Adipose tissue (tissue), 3 donors: ENCODE results near the gene ZBTB12. TPM values are rescaled to one million over a fixed set of nuclear protein-coding genes. Genes with fewer than 3 reads are reported as not detected.
"Not testable (repeated sequence)": the region's sequence is repeated elsewhere in the genome, so short reads cannot be mapped to it uniquely, and the experiment has no call there.

Experiments used
- H3K27ac ChIP-seq: one replicate; pipeline ENCODE4 v1.5.1; 2013; ENCODE audit warnings: low read depth, low read length
- WGBS, 3 donors: extraction: QIAGEN DNeasy Blood & Tissue Kit; methylation state at CpG; one replicate each; pipeline ENCODE4 v1.1.7; 2013; 5-methylcytosine and 5-hydroxymethylcytosine counted together
- polyA plus RNA-seq, 3 donors: library from polyadenylated mRNA; stranded (reverse); fragments of 200-250 nt; gene quantifications; one replicate each; pipeline ENCODE4 v1.2.3, GENCODE V29; 2013
- donor health status: healthy with polysubstance abuse.
- donor health status: Bipolar disorder and iron deficiency.
- donor health status: healthy.

The ZBTB12 gene
- polyA plus RNA-seq, 3 donors = 1.7 to 5.2 (median 2.2) TPM

GRCh38 chr6:31865205-31866118 is 36.4 kb downstream of the ZBTB12 start:
- 80 to 84% (median 81%) methylated on average over 21 of the region's 21 CpGs for WGBS, 3 donors
- no peak overlapping the region for H3K27ac ChIP-seq

GRCh38 chr6:31864818-31865204 is 37.1 kb downstream of the ZBTB12 start:
- no peak overlapping the region for H3K27ac ChIP-seq
- 84 to 87% (median 86%) methylated on average over 8 of the region's 8 CpGs for WGBS, 3 donors

- H3K27ac ChIP-seq = not testable (repeated sequence)
- WGBS, 3 donors = 10 to 12% (median 11%) methylated on average over 16 of the region's 16 CpGs
Measured at GRCh38 chr6:31864123-31864562, 37.7 kb downstream of the ZBTB12 start.

GRCh38 chr6:31862344-31863235 is 39.3 kb downstream of the ZBTB12 start, which contains the start of gene NEU1:
TSS of gene NEU1 (minus strand) at chr6:31862821. CDS start at chr6:31862776, 45 bp downstream.
- H3K27ac ChIP-seq = peak within 1 kb of the TSS; percentile 17
- WGBS, 3 donors = 0 to 1% (median 1%) methylated on average over 56 to 64 of the region's 64 CpGs

- no peak overlapping the region for H3K27ac ChIP-seq
- 30 to 42% (median 39%) methylated on average over 17 of the region's 17 CpGs for WGBS, 3 donors
Measured at GRCh38 chr6:31861919-31862343, 40.0 kb downstream of the ZBTB12 start.

- WGBS, 3 donors = 89 to 94% (median 93%) methylated on average over 7 of the region's 7 CpGs
- no peak overlapping the region for H3K27ac ChIP-seq
Measured at GRCh38 chr6:31861150-31861549, 40.7 kb downstream of the ZBTB12 start.

GRCh38 chr6:31860349-31860748 is 41.5 kb downstream of the ZBTB12 start:
- WGBS, 3 donors = 93 to 95% (median 94%) methylated on average over 13 of the region's 13 CpGs
- H3K27ac ChIP-seq = no peak overlapping the region

- 86 to 93% (median 90%) methylated on average over 11 of the region's 11 CpGs for WGBS, 3 donors
- H3K27ac ChIP-seq = no peak overlapping the region
Measured at GRCh38 chr6:31859923-31860322, 42.0 kb downstream of the ZBTB12 start.

- 93 to 97% (median 94%) methylated on average over 8 of the region's 8 CpGs for WGBS, 3 donors
- H3K27ac ChIP-seq = no peak overlapping the region
Measured at GRCh38 chr6:31858707-31859106, 43.2 kb downstream of the ZBTB12 start.

- H3K27ac ChIP-seq = not testable (repeated sequence)
- WGBS, 3 donors = 88 to 94% (median 92%) methylated on average over 8 of the region's 8 CpGs
Measured at GRCh38 chr6:31857774-31858173, 44.1 kb downstream of the ZBTB12 start.

- WGBS, 3 donors = 87 to 96% (median 88%) methylated on average over 33 to 35 of the region's 35 CpGs
- H3K27ac ChIP-seq = not testable (repeated sequence)
Measured at GRCh38 chr6:31851980-31852718, 49.7 kb downstream of the ZBTB12 start.

GRCh38 chr6:31851485-31851832 is 50.4 kb downstream of the ZBTB12 start:
- 26 to 91% (median 88%) methylated on average over 2 of the region's 2 CpGs for WGBS, 3 donors

GRCh38 chr6:31850765-31851484 is 51.0 kb downstream of the ZBTB12 start:
- no peak overlapping the region for H3K27ac ChIP-seq
- 97 to 100% (median 98%) methylated on average over 2 of the region's 2 CpGs for WGBS, 3 donors

More at GRCh38 chr6:31851485-31851832, 50.4 kb downstream of the ZBTB12 start:
- H3K27ac ChIP-seq = no peak overlapping the region

Other genes with a start within 250 kb of the ZBTB12 start
- 100 to 1,000 TPM; 109 to 202 (median 189) TPM for gene BAG6, start 249.4 kb downstream of the ZBTB12 start, polyA plus RNA-seq
- gene APOM, start 246.2 kb downstream of the ZBTB12 start, polyA plus RNA-seq = 1 to 10 TPM; 2.0 to 6.5 (median 3.6) TPM
- gene C6orf47, start 241.3 kb downstream of the ZBTB12 start, polyA plus RNA-seq = 10 to 100 TPM in 2 of 3 donors, 1 to 10 TPM in 1; 8.8 to 17.0 (median 14.1) TPM
- gene GPANK1, start 237.1 kb downstream of the ZBTB12 start, polyA plus RNA-seq = 10 to 100 TPM in 2 of 3 donors, 1 to 10 TPM in 1; 9.7 to 16.6 (median 14.0) TPM
- 100 to 1,000 TPM; 103 to 186 (median 172) TPM for gene CSNK2B, start 236.0 kb downstream of the ZBTB12 start, polyA plus RNA-seq
- 1 to 10 TPM; 4.2 to 9.8 (median 4.8) TPM for gene LY6G5B, start 232.1 kb downstream of the ZBTB12 start, polyA plus RNA-seq
- 1 to 10 TPM; 1.2 to 3.5 (median 2.4) TPM for gene LY6G5C, start 221.0 kb downstream of the ZBTB12 start, polyA plus RNA-seq
- 10 to 100 TPM; 28.5 to 39.8 (median 30.5) TPM for gene ABHD16A, start 198.8 kb downstream of the ZBTB12 start, polyA plus RNA-seq
- gene LY6G6F, start 195.2 kb downstream of the ZBTB12 start, polyA plus RNA-seq = under 1 TPM in 1 of 3 donors, not detected in 2; 0.45 TPM
- not detected for gene LY6G6D, start 186.7 kb downstream of the ZBTB12 start, polyA plus RNA-seq
- under 1 TPM in 1 of 3 donors, not detected in 2; 0.16 TPM for gene LY6G6C, start 180.3 kb downstream of the ZBTB12 start, polyA plus RNA-seq
- gene MPIG6B, start 178.7 kb downstream of the ZBTB12 start, polyA plus RNA-seq = under 1 TPM in 2 of 3 donors, not detected in 1; 0.06 to 0.22 TPM
- gene DDAH2, start 172.8 kb downstream of the ZBTB12 start, polyA plus RNA-seq = 100 to 1,000 TPM in 2 of 3 donors, 10 to 100 TPM in 1; 21.9 to 213 (median 122) TPM
- 100 to 1,000 TPM; 140 to 335 (median 301) TPM for gene CLIC1, start 165.6 kb downstream of the ZBTB12 start, polyA plus RNA-seq
- 1 to 10 TPM; 2.4 to 4.4 (median 3.9) TPM for gene MSH5, start 162.1 kb downstream of the ZBTB12 start, polyA plus RNA-seq
- gene SAPCD1, start 139.4 kb downstream of the ZBTB12 start, polyA plus RNA-seq = 1 to 10 TPM in 1 of 3 donors, under 1 TPM in 1, not detected in 1; 0.51 to 1.4 TPM
- 1 to 10 TPM in 1 of 3 donors, under 1 TPM in 1, not detected in 1; 0.61 to 2.1 TPM for gene VWA7, start 124.8 kb downstream of the ZBTB12 start, polyA plus RNA-seq
- gene VARS1, start 106.3 kb downstream of the ZBTB12 start, polyA plus RNA-seq = 10 to 100 TPM; 24.2 to 38.6 (median 29.1) TPM
- gene LSM2, start 95.1 kb downstream of the ZBTB12 start, polyA plus RNA-seq = 10 to 100 TPM; 29.7 to 55.0 (median 38.1) TPM
- 1 to 10 TPM in 1 of 3 donors, under 1 TPM in 2; 0.59 to 1.0 (median 0.80) TPM for gene HSPA1L, start 86.8 kb downstream of the ZBTB12 start, polyA plus RNA-seq
- gene HSPA1A, start 86.5 kb downstream of the ZBTB12 start, polyA plus RNA-seq = 100 to 1,000 TPM in 1 of 3 donors, 10 to 100 TPM in 2; 32.5 to 514 (median 76.3) TPM
- 100 to 1,000 TPM in 1 of 3 donors, 10 to 100 TPM in 2; 40.9 to 501 (median 47.1) TPM for gene HSPA1B, start 74.3 kb downstream of the ZBTB12 start, polyA plus RNA-seq
- 10 to 100 TPM; 26.2 to 33.8 (median 31.5) TPM for gene NEU1, start 39.3 kb downstream of the ZBTB12 start, polyA plus RNA-seq
- 1 to 10 TPM; 1.3 to 8.1 (median 6.2) TPM for gene SLC44A4, start 23.1 kb downstream of the ZBTB12 start, polyA plus RNA-seq
- gene EHMT2, start 4.4 kb downstream of the ZBTB12 start, polyA plus RNA-seq = 10 to 100 TPM; 20.1 to 35.8 (median 23.0) TPM
- gene C2, start 25.6 kb upstream of the ZBTB12 start, polyA plus RNA-seq = 10 to 100 TPM in 2 of 3 donors, 1 to 10 TPM in 1; 1.6 to 20.4 (median 18.2) TPM
- gene CFB, start 44.0 kb upstream of the ZBTB12 start, polyA plus RNA-seq = 100 to 1,000 TPM in 1 of 3 donors, 10 to 100 TPM in 2; 23.8 to 211 (median 49.8) TPM
- gene NELFE, start 56.9 kb upstream of the ZBTB12 start, polyA plus RNA-seq = 10 to 100 TPM; 38.8 to 60.8 (median 53.2) TPM
- gene SKIC2, start 57.1 kb upstream of the ZBTB12 start, polyA plus RNA-seq = 10 to 100 TPM; 28.7 to 62.6 (median 59.6) TPM
- gene DXO, start 70.1 kb upstream of the ZBTB12 start, polyA plus RNA-seq = 10 to 100 TPM; 10.4 to 20.8 (median 15.8) TPM
- 100 to 1,000 TPM in 2 of 3 donors, 10 to 100 TPM in 1; 20.8 to 180 (median 112) TPM for gene C4A, start 80.0 kb upstream of the ZBTB12 start, polyA plus RNA-seq
- 100 to 1,000 TPM in 1 of 3 donors, 10 to 100 TPM in 2; 22.4 to 207 (median 93.8) TPM for gene C4B, start 112.7 kb upstream of the ZBTB12 start, polyA plus RNA-seq
- 1 to 10 TPM in 2 of 3 donors, under 1 TPM in 1; 0.71 to 2.1 (median 1.4) TPM for gene CYP21A2, start 136.3 kb upstream of the ZBTB12 start, polyA plus RNA-seq
- gene TNXB, start 207.3 kb upstream of the ZBTB12 start, polyA plus RNA-seq = 10 to 100 TPM in 2 of 3 donors, 1 to 10 TPM in 1; 5.3 to 65.0 (median 47.4) TPM
- 10 to 100 TPM; 36.8 to 53.4 (median 38.2) TPM for gene ATF6B, start 226.2 kb upstream of the ZBTB12 start, polyA plus RNA-seq
- gene FKBPL, start 228.2 kb upstream of the ZBTB12 start, polyA plus RNA-seq = 1 to 10 TPM; 3.3 to 5.0 (median 4.3) TPM
- gene PRRT1, start 249.9 kb upstream of the ZBTB12 start, polyA plus RNA-seq = 1 to 10 TPM in 2 of 3 donors, under 1 TPM in 1; 0.70 to 5.6 (median 1.4) TPM